ENCODE data around the gene PQBP1.
"Not testable (repeated sequence)": the region's sequence is repeated elsewhere in the genome, so short reads cannot be mapped to it uniquely, and the experiment has no call there.

The PQBP1 gene, protein sequence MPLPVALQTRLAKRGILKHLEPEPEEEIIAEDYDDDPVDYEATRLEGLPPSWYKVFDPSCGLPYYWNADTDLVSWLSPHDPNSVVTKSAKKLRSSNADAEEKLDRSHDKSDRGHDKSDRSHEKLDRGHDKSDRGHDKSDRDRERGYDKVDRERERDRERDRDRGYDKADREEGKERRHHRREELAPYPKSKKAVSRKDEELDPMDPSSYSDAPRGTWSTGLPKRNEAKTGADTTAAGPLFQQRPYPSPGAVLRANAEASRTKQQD

DNA sequence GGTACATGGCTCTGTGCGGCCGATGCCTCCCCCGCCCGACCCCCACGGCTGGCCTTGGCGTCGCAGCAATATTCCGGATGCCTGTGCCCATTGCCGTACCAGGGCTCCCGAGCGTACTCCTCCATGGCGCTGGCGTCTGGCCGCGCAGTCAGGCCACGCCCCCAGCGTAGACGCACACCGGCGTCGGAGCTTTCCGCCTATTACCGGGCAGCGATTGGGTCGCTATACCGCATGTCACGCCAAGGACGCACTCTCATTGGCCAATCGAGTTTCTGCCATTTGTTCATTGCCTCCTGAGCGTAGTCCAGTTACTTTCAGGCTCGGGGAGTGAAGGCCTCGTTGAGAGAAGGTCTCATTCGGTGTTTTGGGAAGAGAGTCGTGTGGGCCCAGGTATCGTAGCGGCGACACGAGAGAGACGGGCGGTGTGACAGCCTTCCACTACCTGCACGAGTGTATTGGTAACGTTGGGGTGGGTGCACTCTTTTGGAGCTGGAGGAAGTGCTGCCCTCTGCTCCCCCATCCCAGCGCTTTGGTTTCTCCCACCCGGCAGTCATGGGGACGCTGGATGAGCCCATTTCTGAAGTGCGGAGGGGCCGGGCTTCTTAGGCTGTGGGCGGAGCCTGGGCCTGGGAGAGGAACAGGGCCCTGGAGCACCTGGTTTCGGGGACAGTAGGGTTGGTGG, at the start of gene PQBP1, which contains the start of gene TIMM17B:
Gene PQBP1, plus strand, starts transcription at position 306 of the 682 bp plus-strand sequence. CDS start 580 bp downstream, outside the sequence.
Gene TIMM17B, minus strand, starts transcription at position 144 of the 682 bp plus-strand sequence. Its CDS starts 19 bp downstream, at position 125.
- H3K4me3 ChIP-seq (ENCODE audit: low read depth, low read length) = peak within 1 kb of the TSS; percentile 77
- TF ChIP-seq, protein P1, sequence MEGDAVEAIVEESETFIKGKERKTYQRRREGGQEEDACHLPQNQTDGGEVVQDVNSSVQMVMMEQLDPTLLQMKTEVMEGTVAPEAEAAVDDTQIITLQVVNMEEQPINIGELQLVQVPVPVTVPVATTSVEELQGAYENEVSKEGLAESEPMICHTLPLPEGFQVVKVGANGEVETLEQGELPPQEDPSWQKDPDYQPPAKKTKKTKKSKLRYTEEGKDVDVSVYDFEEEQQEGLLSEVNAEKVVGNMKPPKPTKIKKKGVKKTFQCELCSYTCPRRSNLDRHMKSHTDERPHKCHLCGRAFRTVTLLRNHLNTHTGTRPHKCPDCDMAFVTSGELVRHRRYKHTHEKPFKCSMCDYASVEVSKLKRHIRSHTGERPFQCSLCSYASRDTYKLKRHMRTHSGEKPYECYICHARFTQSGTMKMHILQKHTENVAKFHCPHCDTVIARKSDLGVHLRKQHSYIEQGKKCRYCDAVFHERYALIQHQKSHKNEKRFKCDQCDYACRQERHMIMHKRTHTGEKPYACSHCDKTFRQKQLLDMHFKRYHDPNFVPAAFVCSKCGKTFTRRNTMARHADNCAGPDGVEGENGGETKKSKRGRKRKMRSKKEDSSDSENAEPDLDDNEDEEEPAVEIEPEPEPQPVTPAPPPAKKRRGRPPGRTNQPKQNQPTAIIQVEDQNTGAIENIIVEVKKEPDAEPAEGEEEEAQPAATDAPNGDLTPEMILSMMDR (IDR thresholded peaks at IDR 0.05; ENCODE audit: low read depth, low read length) = no peak

DNA sequence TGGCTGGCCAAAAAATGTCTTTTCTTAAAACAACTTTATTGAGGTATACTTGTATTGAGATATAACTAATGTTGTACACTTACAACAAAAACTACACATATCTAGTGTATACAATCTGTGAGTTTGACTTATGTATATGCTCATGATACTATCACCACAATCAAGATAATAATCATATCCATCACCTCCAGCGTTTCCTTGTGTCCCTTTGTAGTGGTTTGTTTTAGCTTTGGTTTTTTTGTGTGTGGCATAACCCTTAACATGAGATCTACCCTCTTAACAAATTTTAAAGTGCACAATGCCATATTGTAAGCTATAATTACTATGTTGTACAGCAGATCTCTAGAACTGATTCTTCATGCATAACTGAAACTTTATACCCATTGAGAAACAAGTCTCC, 48.9 kb upstream of the PQBP1 start:
- TF ChIP-seq, protein P1 (IDR thresholded peaks at IDR 0.05; ENCODE audit: low read depth, low read length) = no peak
- H3K4me3 ChIP-seq (ENCODE audit: low read depth, low read length) = no peak overlapping the region

DNA sequence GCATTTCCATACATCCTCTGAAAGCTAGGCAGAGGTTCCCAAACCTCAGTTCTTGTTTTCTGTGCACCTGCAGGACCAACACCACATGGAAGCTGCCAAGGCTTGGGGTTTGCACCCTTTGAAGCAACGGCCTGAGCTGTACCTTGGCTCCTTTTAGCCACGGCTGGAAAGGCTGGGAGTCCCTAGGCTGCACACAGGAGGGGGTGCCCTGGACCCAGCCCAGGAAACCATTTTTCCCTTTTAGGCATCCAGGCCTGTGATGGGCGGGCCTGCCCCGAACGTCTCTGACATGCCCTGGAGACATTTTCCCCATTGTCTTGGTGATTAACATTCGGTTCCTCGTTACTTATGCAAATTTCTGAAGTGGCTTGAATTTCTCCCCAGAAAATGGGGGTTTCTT, 44.9 kb upstream of the PQBP1 start:
- no peak overlapping the region for H3K4me3 ChIP-seq (ENCODE audit: low read depth, low read length)
- TF ChIP-seq, protein P1 (IDR thresholded peaks at IDR 0.05; ENCODE audit: low read depth, low read length) = no peak

DNA sequence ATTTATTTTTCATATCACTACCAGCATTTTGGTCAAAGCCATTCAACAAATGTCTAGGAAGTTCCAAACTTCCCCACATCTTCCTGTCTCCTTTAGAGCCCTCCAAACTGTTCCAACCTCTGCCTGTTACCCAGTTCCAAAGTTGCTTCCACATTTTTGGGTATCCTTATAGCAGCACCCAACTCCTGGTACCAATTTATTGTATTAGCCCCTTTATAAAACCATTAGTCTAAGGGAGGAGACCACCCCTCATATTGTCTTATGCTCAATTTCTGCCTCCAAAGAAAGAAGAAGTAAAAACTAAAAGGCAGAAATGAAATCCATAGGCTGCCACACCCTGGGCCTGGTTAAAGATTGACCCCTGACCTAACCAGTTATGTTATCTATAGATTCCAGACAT, 44.2 kb upstream of the PQBP1 start:
- not testable (repeated sequence) for H3K4me3 ChIP-seq (ENCODE audit: low read depth, low read length)

DNA sequence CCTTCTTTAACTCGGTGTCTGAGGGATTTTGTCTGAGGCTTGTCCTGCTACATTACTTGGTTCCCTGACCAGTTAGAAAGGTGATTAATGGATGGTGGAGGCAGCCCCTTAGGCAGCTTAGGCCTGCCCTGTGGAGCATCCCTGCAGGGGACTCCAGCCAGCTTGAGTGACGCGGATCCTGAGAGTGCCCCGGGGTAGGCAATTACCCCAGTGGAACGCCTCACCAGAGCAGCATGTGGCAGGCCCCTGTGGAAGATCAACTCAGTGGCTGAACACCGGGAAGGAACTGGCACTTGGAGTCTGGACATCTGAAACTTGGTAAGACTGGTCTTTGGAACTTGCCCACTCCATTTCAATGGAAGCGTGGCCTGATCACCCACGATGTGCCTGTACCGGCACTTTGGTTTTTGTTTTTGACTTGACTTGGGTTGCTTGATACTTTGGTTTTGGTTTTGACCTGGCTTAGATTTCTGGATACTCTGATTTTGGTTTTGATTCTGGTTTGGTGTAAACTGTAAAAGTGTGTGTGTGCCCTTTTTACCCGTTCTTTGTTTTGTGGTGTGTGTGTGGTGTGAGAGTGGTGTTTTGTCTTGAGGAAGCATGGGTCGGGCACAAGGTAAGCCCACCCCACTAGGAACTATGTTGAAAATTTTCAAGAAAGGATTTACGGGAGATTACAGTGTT, 43.5 kb upstream of the PQBP1 start:
- not testable (repeated sequence) for H3K4me3 ChIP-seq (ENCODE audit: low read depth, low read length)

DNA sequence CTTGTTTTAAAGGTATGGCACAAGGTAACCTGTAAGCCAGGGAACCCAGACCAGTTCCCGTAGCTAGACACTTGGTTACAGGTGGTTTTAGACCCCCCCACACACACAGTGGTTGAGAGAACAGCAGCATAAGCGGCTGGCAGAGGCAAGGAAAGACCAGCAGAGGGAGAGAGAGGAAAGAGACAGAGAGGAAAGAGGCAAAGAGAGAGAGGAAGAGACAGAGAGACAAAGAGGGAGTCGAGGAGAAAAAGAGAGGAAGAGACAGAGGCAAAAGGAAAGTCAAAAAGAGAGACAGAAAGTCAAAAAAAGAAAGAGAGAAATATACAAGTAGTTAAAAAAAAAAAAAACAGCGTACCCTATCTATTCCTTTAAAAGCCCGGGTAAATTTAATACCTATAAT, 42.8 kb upstream of the PQBP1 start:
- TF ChIP-seq, protein P1 (IDR thresholded peaks at IDR 0.05; ENCODE audit: low read depth, low read length) = peak; percentile 45; the same call in 1 of the 2 replicates
- no peak overlapping the region for H3K4me3 ChIP-seq (ENCODE audit: low read depth, low read length)

DNA sequence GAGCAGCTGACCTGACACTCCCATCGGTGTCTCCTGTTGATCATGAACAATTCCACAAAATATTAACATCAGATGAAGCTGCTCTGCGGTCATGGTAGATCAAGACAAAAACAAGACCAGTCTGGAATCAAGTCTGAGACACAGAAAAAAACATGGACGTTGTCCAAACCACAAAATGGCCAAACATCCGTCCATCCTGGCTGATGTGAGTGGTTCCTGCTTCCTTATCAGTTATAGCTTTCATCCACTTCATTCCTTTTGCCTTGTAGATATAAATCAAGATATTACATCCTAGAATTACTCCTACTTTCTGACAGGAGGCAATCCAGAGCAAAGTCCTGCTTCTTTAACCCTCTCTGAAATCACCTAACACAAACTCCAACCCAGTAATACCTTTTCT, 33.5 kb upstream of the PQBP1 start:
- TF ChIP-seq, protein P1 (IDR thresholded peaks at IDR 0.05; ENCODE audit: low read depth, low read length) = no peak
- no peak overlapping the region for H3K4me3 ChIP-seq (ENCODE audit: low read depth, low read length)

DNA sequence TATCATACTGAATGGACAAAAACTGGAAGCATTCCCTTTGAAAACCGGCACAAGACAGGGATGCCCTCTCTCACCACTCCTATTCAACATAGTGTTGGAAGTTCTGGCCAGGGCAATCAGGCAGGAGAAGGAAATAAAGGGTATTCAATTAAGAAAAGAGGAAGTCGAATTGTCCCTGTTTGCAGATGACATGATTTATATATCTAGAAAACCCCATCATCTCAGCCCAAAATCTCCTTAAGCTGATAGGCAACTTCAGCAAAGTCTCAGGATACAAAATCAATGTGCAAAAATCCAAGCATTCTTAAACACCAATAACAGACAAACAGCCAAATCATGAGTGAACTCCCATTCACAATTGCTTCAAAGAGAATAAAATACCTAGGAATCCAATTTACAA, 25.7 kb upstream of the PQBP1 start:
- H3K4me3 ChIP-seq (ENCODE audit: low read depth, low read length) = not testable (repeated sequence)

DNA sequence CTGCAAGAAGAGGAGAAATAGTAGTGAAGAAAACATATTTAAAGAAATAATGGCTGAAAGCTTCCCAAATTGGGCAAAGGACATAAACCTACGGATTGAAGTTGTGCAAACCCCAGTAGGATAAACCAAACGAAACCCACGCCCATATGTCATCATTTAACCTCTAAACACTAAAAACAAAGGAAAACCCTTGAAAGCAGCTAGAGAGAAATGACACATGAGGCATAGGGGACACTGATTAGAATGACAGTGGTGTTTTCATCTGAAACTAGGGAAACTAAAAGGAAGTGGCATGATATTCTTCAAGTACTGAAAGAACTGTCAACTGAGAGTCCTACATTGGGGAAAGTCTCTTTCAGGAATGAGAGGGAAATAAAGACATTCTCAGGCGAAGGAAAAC, 20.8 kb upstream of the PQBP1 start:
- not testable (repeated sequence) for H3K4me3 ChIP-seq (ENCODE audit: low read depth, low read length)
